ENCODE data around the gene PTPN14. TPM values are rescaled to one million over a fixed set of nuclear protein-coding genes. Genes with fewer than 3 reads are reported as not detected.
"Not testable (repeated sequence)": the region's sequence is repeated elsewhere in the genome, so short reads cannot be mapped to it uniquely, and the experiment has no call there.

PTPN14 gene
- total RNA-seq, 5 donors from 2014 or later (not counting 1 experiment from before 2014, with no cell fraction given): 0.02 to 0.36 (median 0.29) TPM

GRCh38 chr1:214394569-214394968, 156.8 kb downstream of the PTPN14 start:
- H3K27me3 Mint-ChIP-seq; DNase-seq; H3K4me3 ChIP-seq (ENCODE audit: control insufficient read depth in 1 of 2, extremely low read depth in 1 of 2, low read length in 1 of 2); H3K36me3 ChIP-seq (ENCODE audit: control insufficient read depth in 2 of 2, extremely low read depth in 1 of 2, insufficient read depth in 1 of 2, low read length in 1 of 2); H3K4me3 Mint-ChIP-seq; H3K36me3 Mint-ChIP-seq; H3K9me3 ChIP-seq; POLR2A ChIA-PET; H3K27ac Mint-ChIP-seq; H3K27ac ChIP-seq (ENCODE audit: low read length); CTCF ChIA-PET; H3K27me3 ChIP-seq (replicated peaks in 1 of 2; ENCODE audit: control insufficient read depth in 2 of 2, extremely low read depth in 1 of 2, insufficient read depth in 2 of 2, low read length in 1 of 2); H3K9me3 Mint-ChIP-seq; ATAC-seq (replicated peaks in 1 of 4); H3K4me1 ChIP-seq (ENCODE audit: control insufficient read depth in 1 of 2, extremely low read depth in 1 of 2, insufficient read depth in 2 of 2, low read length in 2 of 2): not testable (repeated sequence)
- H3K4me1 Mint-ChIP-seq: peaks cover 9 to 29% (median 9%) of the 10 kb centered on the region in 3 donors
- 90% methylated on average over 4 of the region's 5 CpGs for WGBS (ENCODE audit: insufficient coverage)

DNA sequence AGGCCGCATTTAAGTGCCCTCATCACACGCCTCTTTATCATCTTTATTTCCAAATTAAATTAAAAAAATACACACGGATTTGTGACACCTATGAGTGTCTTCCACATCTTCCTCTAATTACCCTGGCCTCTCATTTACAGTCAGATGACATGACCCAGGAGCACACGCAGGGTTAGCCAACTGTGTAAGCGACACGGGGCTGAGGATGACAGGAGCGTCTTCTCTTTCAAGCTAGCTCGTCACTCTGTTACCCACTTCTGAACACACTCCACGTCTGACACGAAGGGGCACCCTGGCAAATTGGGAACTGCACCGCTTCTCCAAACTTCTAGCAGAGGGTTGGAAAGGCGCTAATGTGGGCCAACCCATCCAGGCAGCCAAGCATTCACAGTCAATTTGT, 158.3 kb downstream of the PTPN14 start:
- peaks cover 7 to 21% (median 9%) of the 10 kb centered on the region in 3 donors for H3K4me1 Mint-ChIP-seq
- no peak overlapping the region for H3K27ac ChIP-seq (ENCODE audit: low read length)
- DNase-seq (no peak), ATAC-seq (replicated peaks in 1 of 4) (no peak)
- CTCF ChIA-PET: no interaction called here
- H3K4me3 ChIP-seq (ENCODE audit: control insufficient read depth in 1 of 2, extremely low read depth in 1 of 2, low read length in 1 of 2): no peak overlapping the region
- no peaks in the 10 kb centered on the region for H3K27me3 ChIP-seq (replicated peaks in 1 of 2; ENCODE audit: control insufficient read depth in 2 of 2, extremely low read depth in 1 of 2, insufficient read depth in 2 of 2, low read length in 1 of 2)
- POLR2A ChIA-PET: no interaction called here
- no peaks in the 10 kb centered on the region for H3K9me3 Mint-ChIP-seq
- H3K4me3 Mint-ChIP-seq: no peak overlapping the region
- no peaks in the 10 kb centered on the region for H3K9me3 ChIP-seq
- H3K27ac Mint-ChIP-seq: no peak overlapping the region
- 82% methylated on average over 6 of the region's 12 CpGs for WGBS (ENCODE audit: insufficient coverage)
- no peaks in the 10 kb centered on the region for H3K36me3 ChIP-seq (ENCODE audit: control insufficient read depth in 2 of 2, extremely low read depth in 1 of 2, insufficient read depth in 1 of 2, low read length in 1 of 2)
- no peaks in the 10 kb centered on the region for H3K27me3 Mint-ChIP-seq
- no peaks in the 10 kb centered on the region for H3K4me1 ChIP-seq (ENCODE audit: control insufficient read depth in 1 of 2, extremely low read depth in 1 of 2, insufficient read depth in 2 of 2, low read length in 2 of 2)
- H3K36me3 Mint-ChIP-seq: no peaks in the 10 kb centered on the region

DNA sequence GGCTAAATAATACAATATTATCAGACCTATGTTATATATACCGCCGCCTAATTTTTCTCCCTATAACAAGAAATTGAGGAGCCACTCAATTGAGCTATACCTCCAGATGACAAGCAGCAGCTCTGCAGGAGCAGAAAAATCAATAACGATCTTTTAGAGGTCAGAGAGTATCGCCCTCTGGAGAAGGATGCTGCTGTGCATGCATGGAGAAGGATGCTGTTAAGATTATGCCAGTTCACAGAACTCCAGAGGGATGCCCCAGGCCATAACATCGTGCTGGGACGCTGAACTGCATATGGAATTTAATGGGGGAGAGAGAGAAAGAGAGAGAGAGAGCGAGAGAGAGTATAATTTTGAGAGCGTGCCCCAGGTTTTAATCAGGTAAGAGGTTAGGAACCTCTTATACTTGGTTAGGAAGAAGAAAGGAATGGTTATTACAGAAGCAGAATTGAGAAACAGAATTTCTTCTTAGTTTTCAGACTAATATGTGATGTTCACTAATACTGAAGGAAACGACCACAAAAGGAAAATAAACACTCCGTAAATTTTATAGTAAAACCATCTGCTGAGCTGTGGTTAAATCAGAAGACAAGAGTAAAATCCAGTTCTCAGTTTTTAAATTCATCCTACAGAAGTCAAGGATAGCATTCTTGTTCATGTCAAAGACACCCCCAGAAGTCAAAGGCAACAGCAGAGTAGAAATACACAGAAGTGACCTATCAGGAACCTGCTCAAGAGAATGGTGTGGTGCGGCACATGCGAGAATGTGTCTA, 159.3 kb downstream of the PTPN14 start:
- Mint-ChIP-seq H3K9me3 (no peaks in the 10 kb centered on the region), H3K27me3 (no peaks in the 10 kb centered on the region), H3K4me1 (peaks cover 6 to 12% (median 7%) of the 10 kb centered on the region in 3 donors), H3K4me3 (no peak overlapping the region), H3K27ac (no peak overlapping the region), H3K36me3 (no peaks in the 10 kb centered on the region)
- H3K27me3 ChIP-seq (replicated peaks in 1 of 2; ENCODE audit: control insufficient read depth in 2 of 2, extremely low read depth in 1 of 2, insufficient read depth in 2 of 2, low read length in 1 of 2): no peaks in the 10 kb centered on the region
- ATAC-seq (replicated peaks in 1 of 4) (no peak), DNase-seq (no peak)
- no peaks in the 10 kb centered on the region for H3K9me3 ChIP-seq
- ChIA-PET CTCF (no interaction called here), POLR2A (interaction anchor here in 1 of 2 donors (0.7 kb wide), 1 partner anchor 40 kb away, joined by 6 read pairs; no protein-coding TSS in a partner anchor)
- no peak overlapping the region for H3K27ac ChIP-seq (ENCODE audit: low read length)
- H3K4me1 ChIP-seq (ENCODE audit: control insufficient read depth in 1 of 2, extremely low read depth in 1 of 2, insufficient read depth in 2 of 2, low read length in 2 of 2): no peaks in the 10 kb centered on the region
- no peak overlapping the region for H3K4me3 ChIP-seq (ENCODE audit: control insufficient read depth in 1 of 2, extremely low read depth in 1 of 2, low read length in 1 of 2)
- H3K36me3 ChIP-seq (ENCODE audit: control insufficient read depth in 2 of 2, extremely low read depth in 1 of 2, insufficient read depth in 1 of 2, low read length in 1 of 2): no peaks in the 10 kb centered on the region
- 91% methylated on average over 7 of the region's 12 CpGs for WGBS (ENCODE audit: insufficient coverage)

DNA sequence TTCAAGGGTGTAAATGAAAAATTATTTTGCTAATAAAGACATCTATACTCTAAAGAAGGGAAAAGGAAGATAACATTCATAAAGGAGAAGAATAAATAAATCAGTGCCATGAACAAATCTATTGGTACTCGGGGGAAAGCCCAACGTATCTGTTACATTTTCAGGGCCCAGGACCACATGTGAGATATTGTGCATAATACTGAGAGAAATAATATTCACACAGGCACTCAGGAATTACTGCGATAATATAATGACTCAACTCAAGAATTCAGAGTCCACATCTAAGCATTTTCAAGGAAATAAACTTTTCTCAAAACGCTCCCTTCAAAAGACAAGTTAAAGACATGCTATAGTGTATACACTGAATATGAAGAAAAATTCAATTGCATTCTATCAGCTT, 161.7 kb downstream of the PTPN14 start:
- Histone ChIP-seq H3K9me3 (no peaks in the 10 kb centered on the region), H3K4me1 (ENCODE audit: control insufficient read depth in 1 of 2, extremely low read depth in 1 of 2, insufficient read depth in 2 of 2, low read length in 2 of 2) (no peaks in the 10 kb centered on the region), H3K4me3 (ENCODE audit: control insufficient read depth in 1 of 2, extremely low read depth in 1 of 2, low read length in 1 of 2) (no peak overlapping the region), H3K36me3 (ENCODE audit: control insufficient read depth in 2 of 2, extremely low read depth in 1 of 2, insufficient read depth in 1 of 2, low read length in 1 of 2) (no peaks in the 10 kb centered on the region), H3K27ac (ENCODE audit: low read length) (no peak overlapping the region), H3K27me3 (replicated peaks in 1 of 2; ENCODE audit: control insufficient read depth in 2 of 2, extremely low read depth in 1 of 2, insufficient read depth in 2 of 2, low read length in 1 of 2) (no peaks in the 10 kb centered on the region)
- Mint-ChIP-seq H3K27me3 (no peaks in the 10 kb centered on the region), H3K4me3 (no peak overlapping the region), H3K27ac (no peak overlapping the region), H3K9me3 (no peaks in the 10 kb centered on the region), H3K4me1 (no peaks in the 10 kb centered on the region), H3K36me3 (no peaks in the 10 kb centered on the region)
- ChIA-PET CTCF (interaction anchor here in 1 of 2 donors (1.1 kb wide), 1 partner anchor 194 kb away, joined by 3 read pairs; no protein-coding TSS in a partner anchor), POLR2A (no interaction called here)
- DNase-seq (no peak), ATAC-seq (replicated peaks in 1 of 4) (no peak)
- no CpG with 5 or more reads among the region's 4 CpGs for WGBS (ENCODE audit: insufficient coverage)

DNA sequence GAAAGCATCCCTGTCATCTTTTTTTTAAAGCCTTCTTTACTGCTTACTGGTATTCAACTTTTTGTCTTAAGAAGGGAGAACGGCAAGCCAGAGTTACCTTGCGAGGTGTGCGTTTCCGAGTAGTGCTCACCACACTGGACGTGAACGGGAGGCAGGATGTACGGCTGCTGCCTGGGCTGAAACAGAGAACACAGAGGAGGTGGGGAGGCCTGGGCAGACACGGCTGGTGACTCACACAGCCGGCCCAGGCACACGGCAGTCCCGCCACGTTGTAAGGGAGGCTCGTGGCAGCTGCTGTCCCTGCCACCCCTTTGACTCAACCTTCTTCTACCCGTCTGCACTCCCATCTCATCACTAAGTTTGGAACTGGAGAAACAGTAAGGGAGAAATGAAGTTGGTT, 164.7 kb downstream of the PTPN14 start:
- no peaks in the 10 kb centered on the region for H3K4me1 ChIP-seq (ENCODE audit: control insufficient read depth in 1 of 2, extremely low read depth in 1 of 2, insufficient read depth in 2 of 2, low read length in 2 of 2)

DNA sequence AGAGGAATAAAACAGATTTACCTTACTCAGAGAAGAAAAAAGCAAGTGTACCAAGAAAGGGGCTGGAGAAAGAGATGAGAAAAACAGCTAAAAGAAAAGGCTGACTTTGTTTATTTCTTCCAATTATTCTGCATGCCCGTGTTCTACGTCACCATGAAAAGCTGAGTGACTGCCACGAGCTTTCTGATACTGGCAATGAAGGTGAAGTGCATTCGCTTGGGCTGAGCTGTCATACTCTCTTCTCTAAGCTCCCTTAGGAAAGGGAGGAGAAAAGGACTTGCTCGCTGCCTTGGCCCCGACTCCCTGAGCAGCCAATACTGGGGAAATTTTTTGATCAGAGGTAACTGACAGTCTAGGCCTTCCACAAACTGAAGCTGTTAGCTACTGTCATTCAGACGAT, 165.1 kb downstream of the PTPN14 start:
- DNase-seq (no peak), ATAC-seq (replicated peaks in 1 of 4) (no peak)
- CTCF ChIA-PET: interaction anchor here in 1 of 2 donors (1.3 kb wide), 1 partner anchor 198 kb away, joined by 3 read pairs; no protein-coding TSS in a partner anchor
- H3K36me3 ChIP-seq (ENCODE audit: control insufficient read depth in 2 of 2, extremely low read depth in 1 of 2, insufficient read depth in 1 of 2, low read length in 1 of 2): no peaks in the 10 kb centered on the region
- 87% methylated on average over 7 of the region's 7 CpGs for WGBS (ENCODE audit: insufficient coverage)
- H3K9me3 ChIP-seq: no peaks in the 10 kb centered on the region
- H3K9me3 Mint-ChIP-seq: no peaks in the 10 kb centered on the region
- H3K27me3 ChIP-seq (replicated peaks in 1 of 2; ENCODE audit: control insufficient read depth in 2 of 2, extremely low read depth in 1 of 2, insufficient read depth in 2 of 2, low read length in 1 of 2): peaks cover 0 to 6% of the 10 kb centered on the region in 2 experiments
- no peaks in the 10 kb centered on the region for H3K4me1 Mint-ChIP-seq
- no peaks in the 10 kb centered on the region for H3K36me3 Mint-ChIP-seq
- H3K27me3 Mint-ChIP-seq: no peaks in the 10 kb centered on the region
- no peak overlapping the region for H3K27ac ChIP-seq (ENCODE audit: low read length)
- POLR2A ChIA-PET: no interaction called here
- no peak overlapping the region for H3K27ac Mint-ChIP-seq
- H3K4me1 ChIP-seq (ENCODE audit: control insufficient read depth in 1 of 2, extremely low read depth in 1 of 2, insufficient read depth in 2 of 2, low read length in 2 of 2): no peaks in the 10 kb centered on the region
- H3K4me3 ChIP-seq (ENCODE audit: control insufficient read depth in 1 of 2, extremely low read depth in 1 of 2, low read length in 1 of 2): no peak overlapping the region
- H3K4me3 Mint-ChIP-seq: no peak overlapping the region

More for the DNA sequence above, 164.7 kb downstream of the PTPN14 start:
- Mint-ChIP-seq H3K36me3 (no peaks in the 10 kb centered on the region), H3K27ac (no peak overlapping the region), H3K4me3 (no peak overlapping the region), H3K9me3 (no peaks in the 10 kb centered on the region), H3K4me1 (no peaks in the 10 kb centered on the region), H3K27me3 (no peaks in the 10 kb centered on the region)
- ATAC-seq (replicated peaks in 1 of 4) (no peak), DNase-seq (no peak)
- Histone ChIP-seq H3K9me3 (no peaks in the 10 kb centered on the region), H3K36me3 (ENCODE audit: control insufficient read depth in 2 of 2, extremely low read depth in 1 of 2, insufficient read depth in 1 of 2, low read length in 1 of 2) (no peaks in the 10 kb centered on the region), H3K27me3 (replicated peaks in 1 of 2; ENCODE audit: control insufficient read depth in 2 of 2, extremely low read depth in 1 of 2, insufficient read depth in 2 of 2, low read length in 1 of 2) (peaks cover 0 to 6% of the 10 kb centered on the region in 2 experiments), H3K27ac (ENCODE audit: low read length) (no peak overlapping the region), H3K4me3 (ENCODE audit: control insufficient read depth in 1 of 2, extremely low read depth in 1 of 2, low read length in 1 of 2) (no peak overlapping the region)
- WGBS (ENCODE audit: insufficient coverage): no CpG with 5 or more reads among the region's 14 CpGs
- POLR2A ChIA-PET: no interaction called here
- CTCF ChIA-PET: interaction anchor here in 1 of 2 donors (0.7 to 1.3 kb wide), 2 partner anchors 120 to 198 kb away, joined by 3 to 5 read pairs; no protein-coding TSS in a partner anchor
